ENCODE data around the gene PPDPF.

The PPDPF gene

GRCh38 chr20:63522091-63522868, 1.7 kb downstream of the PPDPF start:
- DNase-seq (ENCODE audit: low spot score): no peak

- no peak for DNase-seq (ENCODE audit: low spot score)
Measured at GRCh38 chr20:63522981-63523611, 2.5 kb downstream of the PPDPF start.

- DNase-seq (ENCODE audit: low spot score): no peak
Measured at GRCh38 chr20:63525185-63525584, 4.6 kb downstream of the PPDPF start.

- no peak for DNase-seq (ENCODE audit: low spot score)
Measured at GRCh38 chr20:63525971-63526370, 5.4 kb downstream of the PPDPF start.

- no peak for DNase-seq (ENCODE audit: low spot score)
Measured at GRCh38 chr20:63527184-63527583, 6.6 kb downstream of the PPDPF start.

- DNase-seq (ENCODE audit: low spot score): no peak
Measured at GRCh38 chr20:63529180-63529860, 8.8 kb downstream of the PPDPF start.

- no peak for DNase-seq (ENCODE audit: low spot score)
Measured at GRCh38 chr20:63529861-63530787, 9.6 kb downstream of the PPDPF start.

- no peak for DNase-seq (ENCODE audit: low spot score)
Measured at GRCh38 chr20:63530788-63531160, 10.2 kb downstream of the PPDPF start.

- DNase-seq (ENCODE audit: low spot score): no peak
Measured at GRCh38 chr20:63531686-63532448, 11.3 kb downstream of the PPDPF start.

- no peak for DNase-seq (ENCODE audit: low spot score)
Measured at GRCh38 chr20:63532449-63532971, 11.9 kb downstream of the PPDPF start.

GRCh38 chr20:63533388-63533787, 12.8 kb downstream of the PPDPF start:
- DNase-seq (ENCODE audit: low spot score): no peak

GRCh38 chr20:63533871-63534393, 13.4 kb downstream of the PPDPF start:
- no peak for DNase-seq (ENCODE audit: low spot score)

- no peak for DNase-seq (ENCODE audit: low spot score)
Measured at GRCh38 chr20:63534427-63534830, 13.9 kb downstream of the PPDPF start.

GRCh38 chr20:63534831-63535651, 14.5 kb downstream of the PPDPF start:
- DNase-seq (ENCODE audit: low spot score): no peak

GRCh38 chr20:63536241-63536977, 15.8 kb downstream of the PPDPF start:
- peak; percentile 98 for DNase-seq (ENCODE audit: low spot score)

GRCh38 chr20:63536997-63537524, 16.5 kb downstream of the PPDPF start, which contains the start of gene PTK6:
TSS of gene PTK6 (minus strand) at chr20:63537376. CDS start at chr20:63537314, 62 bp downstream.
- no peak for DNase-seq (ENCODE audit: low spot score)

- DNase-seq (ENCODE audit: low spot score): peak; percentile 96
Measured at GRCh38 chr20:63537525-63538203, 17.1 kb downstream of the PPDPF start.
